Body of pancreas (tissue), 4 donors: ENCODE results near the gene COL24A1. TPM values are rescaled to one million over a fixed set of nuclear protein-coding genes. Genes with fewer than 3 reads are reported as not detected.

Experiments used
- ATAC-seq: fragments of 150-250 bp; one replicate; pipeline ENCODE4 v1.9.1; 2016
- DNase-seq, 4 donors: peaks; one replicate each; pipeline ENCODE4 v3.0.0-alpha.2; 2019
- H3K27ac ChIP-seq, 4 donors: fragments of 200-600 bp; sonication (generic); 1 replicate in 3 of 4; 2 replicates in 1 of 4; pipeline versions ENCODE4 v1.5.1 to v1.6.1; 2016 to 2019; ENCODE audit warnings: mild to moderate bottlenecking in 1 of 4, mixed read lengths in 1 of 4, moderate library complexity in 1 of 4
- H3K27me3 ChIP-seq, 2 donors: fragments of 200-600 bp; sonication (generic); one replicate each; pipeline ENCODE4 v1.6.0; 2016; ENCODE audit warnings: mild to moderate bottlenecking in 1 of 2
- H3K36me3 ChIP-seq, 2 donors: fragments of 200-600 bp; sonication (generic); replicated peaks in 1 of 2; 2 replicates each; pipeline ENCODE4 v1.5.1; 2016; ENCODE audit warnings: low read depth in 2 of 2; ENCODE audit not compliant: insufficient read depth in 1 of 2
- H3K4me1 ChIP-seq: fragments of 200-600 bp; sonication (generic); one replicate; pipeline ENCODE4 v1.6.0; 2016
- H3K4me3 ChIP-seq, 2 donors: fragments of 200-600 bp; sonication (generic); 1 replicate in 1 of 2; 2 replicates in 1 of 2; pipeline ENCODE4 v1.5.1; 2016 to 2019
- H3K9me3 ChIP-seq, 3 donors: fragments of 200-600 bp; sonication (generic); 1 replicate in 2 of 3; 2 replicates in 1 of 3; pipeline ENCODE4 v1.5.1; 2016
- CTCF ChIP-seq, 7 experiments: fragments of 450-650 bp in 4 of 7; fragments of 200-600 bp in 3 of 7; sonication (generic) in 3 of 7; IDR thresholded peaks; one replicate each; pipeline ENCODE4 v1.5.1; 2016 to 2019; ENCODE audit warnings: antibody characterized with exemption in 7 of 7
- POLR2A ChIP-seq, 3 donors: fragments of 450-650 bp; IDR thresholded peaks; one replicate each; pipeline ENCODE4 v1.6.1; 2016; ENCODE audit warnings: antibody characterized with exemption in 3 of 3, mild to moderate bottlenecking in 2 of 3
- WGBS, 2 donors: methylation state at CpG; one replicate each; pipeline ENCODE4 v1.1.5; 2017; 5-methylcytosine and 5-hydroxymethylcytosine counted together
- intact Hi-C: fragments of 100-400 bp; cut with DNase I; formaldehyde crosslinking; loops from one replicate; pipeline ENCODE4 v1.15.1; 2023
- total RNA-seq, 2 donors: library from RNA; depleted of rRNA; stranded (reverse); fragments of >200 nt; gene quantifications; one replicate each; pipeline ENCODE4 v1.1.0, GENCODE V29; 2016

COL24A1 gene
- total RNA-seq, 2 donors from 2014 or later = under 0.01 TPM; not detected in 1

GRCh38 chr1:86191958-86192357 lies 35.4 kb upstream of the COL24A1 start:
- ATAC-seq = no peak
- no peak for DNase-seq
- H3K27me3 ChIP-seq = no peaks in the 10 kb centered on the region
- intact Hi-C loops = no loop called here
- H3K4me1 ChIP-seq = no peaks in the 10 kb centered on the region
- WGBS, 2 donors = 46 to 53% methylated on average over 4 of the region's 4 CpGs
- no peak for TF ChIP-seq POLR2A (IDR thresholded peaks at IDR 0.05)
- TF ChIP-seq CTCF (IDR thresholded peaks at IDR 0.05) = no peak
- H3K36me3 ChIP-seq = no peaks in the 10 kb centered on the region
- no peak overlapping the region for H3K27ac ChIP-seq
- no peaks in the 10 kb centered on the region for H3K9me3 ChIP-seq
- no peak overlapping the region for H3K4me3 ChIP-seq

- intact Hi-C loops = no loop called here
- no peak for TF ChIP-seq CTCF (IDR thresholded peaks at IDR 0.05)
- no peak for TF ChIP-seq POLR2A (IDR thresholded peaks at IDR 0.05)
- ATAC-seq = no peak
Measured at GRCh38 chr1:86190873-86191272, 34.3 kb upstream of the COL24A1 start.

GRCh38 chr1:86184426-86184825 lies 27.9 kb upstream of the COL24A1 start:
- Histone ChIP-seq H3K9me3 (no peaks in the 10 kb centered on the region), H3K36me3 (no peaks in the 10 kb centered on the region), H3K27ac (no peak overlapping the region), H3K27me3 (no peaks in the 10 kb centered on the region), H3K4me3 (no peak overlapping the region), H3K4me1 (no peaks in the 10 kb centered on the region)
- ATAC-seq (no peak), DNase-seq (no peak)
- intact Hi-C loops = no loop called here
- TF ChIP-seq CTCF (IDR thresholded peaks at IDR 0.05) (no peak), POLR2A (IDR thresholded peaks at IDR 0.05) (no peak)
- WGBS, 2 donors = 50 to 81% methylated on average over 1 of the region's 1 CpG

More at GRCh38 chr1:86190873-86191272, 34.3 kb upstream of the COL24A1 start:
- no peaks in the 10 kb centered on the region for H3K36me3 ChIP-seq
- H3K4me3 ChIP-seq = no peak overlapping the region
- 67 to 89% methylated on average over 1 of the region's 1 CpG for WGBS, 2 donors
- DNase-seq = no peak
- no peak overlapping the region for H3K27ac ChIP-seq
- no peaks in the 10 kb centered on the region for H3K4me1 ChIP-seq
- H3K9me3 ChIP-seq = no peaks in the 10 kb centered on the region
- no peaks in the 10 kb centered on the region for H3K27me3 ChIP-seq

GRCh38 chr1:86183810-86184209 lies 27.2 kb upstream of the COL24A1 start:
- intact Hi-C loops = no loop called here
- Histone ChIP-seq H3K27ac (no peak overlapping the region), H3K4me1 (no peaks in the 10 kb centered on the region), H3K4me3 (no peak overlapping the region), H3K9me3 (no peaks in the 10 kb centered on the region), H3K27me3 (no peaks in the 10 kb centered on the region), H3K36me3 (no peaks in the 10 kb centered on the region)
- ATAC-seq = no peak
- WGBS, 2 donors = 17 to 27% methylated on average over 1 of the region's 1 CpG
- no peak for DNase-seq
- no peak for TF ChIP-seq POLR2A (IDR thresholded peaks at IDR 0.05)
- TF ChIP-seq CTCF (IDR thresholded peaks at IDR 0.05) = no peak

- Histone ChIP-seq H3K9me3 (no peaks in the 10 kb centered on the region), H3K27me3 (no peaks in the 10 kb centered on the region), H3K36me3 (no peaks in the 10 kb centered on the region), H3K27ac (no peak overlapping the region), H3K4me1 (no peaks in the 10 kb centered on the region), H3K4me3 (no peak overlapping the region)
- intact Hi-C loops = no loop called here
- ATAC-seq (no peak), DNase-seq (no peak)
- WGBS, 2 donors = 63% methylated on average over 5 of the region's 5 CpGs
- TF ChIP-seq POLR2A (IDR thresholded peaks at IDR 0.05) = no peak
- TF ChIP-seq CTCF (IDR thresholded peaks at IDR 0.05) = no peak
Measured at GRCh38 chr1:86176226-86176625, 19.7 kb upstream of the COL24A1 start.
